Frontal cortex (tissue), 4 donors: ENCODE measurements around the gene AP3B2. TPM values are rescaled to one million over a fixed set of nuclear protein-coding genes. Genes with fewer than 3 reads are reported as not detected.

Experiments used
- DNase-seq, 2 donors: peaks; one replicate each; pipeline ENCODE4 v3.0.0; 2012; ENCODE audit warnings: low spot score in 2 of 2
- FAIRE-seq: peaks from 2 replicates; lab custom pipeline; 2012; peaks lifted over from hg19 to GRCh38; lab: Jason Lieb, UNC
- total RNA-seq: library from RNA; depleted of rRNA; stranded (reverse); fragments of >200 nt; gene quantifications from one replicate; pipeline ENCODE4 v1.2.3, GENCODE V29; 2014
- donor health status: control.
- donor health status: control.
- donor health status: control.

AP3B2 gene
- total RNA-seq, 1 donor from 2014 or later = 55.8 TPM

DNA sequence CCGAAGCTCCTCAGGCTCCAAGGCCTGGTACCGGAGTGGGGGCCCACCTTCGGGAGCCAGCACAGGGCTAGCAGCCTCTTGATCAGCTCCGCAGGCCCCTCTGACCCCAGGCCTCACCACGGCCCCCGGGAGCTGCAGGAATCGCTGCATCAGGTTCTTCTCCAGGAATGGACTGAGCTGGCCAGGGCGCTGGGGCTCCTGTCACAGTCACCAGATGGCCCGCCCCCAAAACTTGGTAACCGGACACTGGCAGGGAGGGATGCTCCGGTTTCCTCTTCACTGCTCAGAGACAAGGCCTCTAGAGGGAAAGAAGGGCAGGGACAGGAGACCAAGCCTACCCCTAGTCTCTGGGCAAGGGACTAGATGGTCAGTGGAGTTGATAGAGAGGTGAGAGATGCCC, 9.9 kb downstream of the AP3B2 start:
- DNase-seq = no peak
- no peak for FAIRE-seq

DNA sequence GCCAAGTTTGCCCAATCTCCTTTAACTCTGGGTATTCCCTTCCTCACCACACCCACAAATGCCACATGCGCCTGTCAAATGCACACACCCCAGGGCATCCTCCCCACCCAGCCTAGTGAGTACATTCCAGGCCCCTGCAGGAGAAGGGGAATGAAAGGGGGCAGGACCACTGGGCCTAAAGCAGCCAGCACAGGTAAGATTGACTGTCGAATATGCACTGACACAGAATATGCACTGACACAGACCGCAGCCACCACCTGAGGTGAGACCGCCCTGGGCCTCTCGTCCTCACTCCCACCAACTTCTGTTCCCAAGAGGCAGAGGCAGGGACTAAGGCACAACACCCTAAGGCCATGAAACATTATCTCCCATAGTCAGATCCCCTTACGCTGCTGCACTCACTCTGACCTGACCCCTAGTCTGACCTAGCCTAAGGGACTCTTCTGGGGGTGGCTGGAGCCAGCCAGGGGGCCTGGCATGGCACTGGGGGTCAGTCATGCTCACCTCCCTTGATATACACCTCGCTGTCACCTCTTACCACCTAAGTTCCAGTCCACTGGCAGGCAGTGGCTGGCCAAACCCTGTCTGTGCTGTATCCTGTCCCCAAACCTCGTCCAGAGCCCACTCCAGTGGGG, 10.8 kb downstream of the AP3B2 start:
- DNase-seq (no peak), FAIRE-seq (no peak)

DNA sequence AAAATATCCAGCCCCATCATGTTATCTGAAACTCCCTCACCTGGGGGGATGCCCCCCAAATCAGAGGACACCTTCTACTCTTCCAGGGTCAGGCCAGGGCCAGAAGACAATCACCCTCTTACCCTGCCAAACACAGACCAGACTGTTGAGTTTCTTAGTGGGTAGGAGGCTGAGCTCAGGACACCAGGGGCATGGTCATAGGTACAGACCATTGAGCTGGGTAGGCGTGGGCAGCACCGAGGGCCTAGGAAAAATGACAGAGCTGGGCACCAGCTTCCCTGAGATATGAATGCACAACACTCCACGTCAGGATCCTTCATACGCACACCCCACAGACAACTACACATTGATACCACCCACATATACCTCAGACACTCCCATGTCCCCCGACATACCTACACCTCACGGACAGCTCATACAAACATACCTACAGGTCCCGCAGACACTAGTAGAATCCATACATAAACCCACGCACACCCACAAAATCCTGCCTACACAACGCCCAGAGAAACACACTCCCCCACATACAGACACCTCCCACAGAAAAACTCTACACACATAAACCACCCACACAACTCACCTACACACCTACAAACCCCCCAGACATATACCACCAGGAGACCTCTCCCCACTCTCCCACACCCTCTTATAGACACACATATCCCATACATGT, 11.8 kb downstream of the AP3B2 start:
- FAIRE-seq = no peak
- peak in 1 of 2 donors; percentile 34 for DNase-seq

DNA sequence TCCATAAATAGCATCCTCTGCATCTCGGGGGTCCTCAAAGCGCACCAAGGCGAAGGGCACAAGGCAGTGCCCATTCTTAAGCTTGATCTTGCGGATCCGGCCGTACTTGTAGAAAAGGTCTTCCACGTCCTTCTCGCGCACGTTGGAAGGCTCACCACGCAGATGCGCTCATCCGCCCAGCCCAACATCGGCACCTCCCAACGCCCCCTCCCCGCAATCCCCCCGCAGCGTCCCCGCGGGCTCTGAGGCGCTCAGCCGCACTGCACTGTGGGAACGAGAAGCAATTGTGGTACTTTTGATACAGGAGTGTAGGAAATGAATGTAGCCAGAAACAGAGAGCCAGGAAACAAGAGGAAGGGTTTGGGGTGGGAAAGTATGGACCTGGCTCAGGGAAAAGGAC, 17.5 kb downstream of the AP3B2 start:
- no peak for DNase-seq
- FAIRE-seq = no peak

DNA sequence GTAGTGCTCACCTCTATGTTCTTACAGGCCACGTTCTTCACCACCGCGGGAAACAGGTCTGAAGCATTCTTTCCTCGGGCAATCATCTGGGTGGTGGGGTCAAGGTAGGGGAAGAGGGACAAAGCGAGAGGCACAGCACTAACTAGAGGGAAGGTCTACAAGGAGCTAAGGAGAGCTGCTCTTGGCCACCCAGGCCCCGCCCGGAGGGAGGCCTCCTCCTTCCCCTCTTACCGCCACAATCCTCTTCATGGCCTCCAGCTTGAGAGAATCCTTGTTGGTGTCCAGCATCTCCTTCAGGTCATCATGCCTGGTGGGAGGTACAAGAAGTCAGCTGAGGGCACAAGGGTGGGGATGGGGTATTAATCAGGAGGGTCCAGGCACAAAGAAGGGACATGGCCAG, 20.5 kb downstream of the AP3B2 start:
- no peak for DNase-seq
- FAIRE-seq = no peak

DNA sequence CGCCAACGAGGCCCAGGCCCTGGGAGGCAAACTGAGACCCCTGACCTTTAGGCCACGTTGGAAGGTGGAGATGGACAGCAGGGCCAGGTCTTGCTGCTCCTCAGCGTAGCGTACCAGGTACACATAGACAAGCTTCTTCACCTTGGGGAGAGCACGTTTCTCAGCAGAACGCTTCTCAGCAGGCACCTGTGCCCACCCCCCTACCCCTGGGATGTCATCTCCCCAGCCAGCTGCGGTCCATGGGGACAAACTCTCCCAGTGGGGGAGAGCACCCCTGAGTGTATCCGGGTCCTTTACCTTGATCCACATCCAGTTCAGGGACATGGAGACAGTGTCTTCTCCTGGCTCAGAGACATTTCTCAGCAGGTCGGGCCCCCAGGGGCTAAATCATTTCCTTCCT, 21.0 kb downstream of the AP3B2 start:
- no peak for FAIRE-seq

DNA sequence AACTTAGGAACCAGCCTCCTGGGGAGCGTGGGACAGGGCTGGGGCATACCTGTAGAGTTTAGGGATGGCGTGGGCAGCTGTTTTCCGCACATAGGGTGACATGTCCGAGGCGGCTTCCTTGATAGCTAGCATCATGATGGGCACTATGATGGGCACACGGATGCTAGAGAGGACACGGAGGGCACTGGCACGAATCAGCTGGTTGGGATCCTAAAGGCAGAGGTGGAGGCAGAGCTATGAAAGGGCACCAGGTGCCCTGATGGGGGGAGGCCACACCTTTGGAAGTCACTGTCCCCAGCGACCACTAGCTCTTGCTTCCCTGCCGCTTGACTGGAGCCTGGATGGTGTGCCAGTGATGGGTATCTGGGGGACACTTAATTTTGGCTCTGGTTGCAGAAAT, 28.3 kb downstream of the AP3B2 start:
- DNase-seq (no peak), FAIRE-seq (no peak)

More for the DNA sequence above, 21.0 kb downstream of the AP3B2 start:
- no peak for DNase-seq

DNA sequence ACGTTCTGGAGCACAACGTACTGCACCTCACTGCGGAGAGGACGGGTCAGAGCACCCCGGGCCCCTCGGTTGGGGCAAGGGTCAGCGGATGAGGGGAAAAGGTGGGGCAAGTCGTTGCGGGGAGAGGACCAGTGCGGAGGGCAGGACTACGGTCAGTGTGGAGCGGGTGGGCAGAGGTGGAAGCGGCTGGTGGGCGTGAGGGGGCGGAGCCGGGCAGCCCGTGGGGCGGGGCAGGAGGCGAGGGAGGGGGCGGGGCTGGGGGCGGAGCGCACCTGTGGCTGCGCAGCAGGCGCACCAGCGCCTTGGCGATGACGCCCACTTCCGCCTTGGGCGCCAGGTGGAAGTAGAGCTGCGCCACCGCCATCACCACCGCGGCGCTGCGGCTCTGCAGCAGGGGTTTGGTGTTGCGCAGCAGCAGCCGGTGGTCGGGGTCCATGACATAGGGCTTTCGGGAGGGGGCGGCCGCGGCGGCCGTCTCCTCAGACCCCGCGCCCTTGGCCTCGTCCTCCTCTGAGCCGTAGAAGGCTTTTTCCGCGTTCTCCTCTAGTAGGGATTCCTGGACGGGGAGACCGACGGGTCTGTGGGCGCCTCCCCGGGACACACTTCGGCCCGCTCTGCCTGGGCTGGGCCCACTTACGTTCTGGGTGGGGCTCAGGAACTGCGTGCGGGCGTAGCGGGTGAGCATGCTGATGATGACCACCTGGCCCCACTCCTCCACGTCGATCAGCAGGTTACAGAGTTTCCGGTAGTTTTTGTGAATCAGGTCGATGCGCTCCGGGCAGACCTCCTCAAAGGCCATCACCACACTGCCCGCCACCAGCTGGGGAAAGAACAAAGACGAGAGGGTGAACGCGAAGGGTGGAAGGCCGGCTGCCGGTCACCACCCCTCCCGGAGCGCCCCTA, 29.2 kb downstream of the AP3B2 start:
- DNase-seq = peak in 1 of 2 donors; percentile 47
- no peak for FAIRE-seq

DNA sequence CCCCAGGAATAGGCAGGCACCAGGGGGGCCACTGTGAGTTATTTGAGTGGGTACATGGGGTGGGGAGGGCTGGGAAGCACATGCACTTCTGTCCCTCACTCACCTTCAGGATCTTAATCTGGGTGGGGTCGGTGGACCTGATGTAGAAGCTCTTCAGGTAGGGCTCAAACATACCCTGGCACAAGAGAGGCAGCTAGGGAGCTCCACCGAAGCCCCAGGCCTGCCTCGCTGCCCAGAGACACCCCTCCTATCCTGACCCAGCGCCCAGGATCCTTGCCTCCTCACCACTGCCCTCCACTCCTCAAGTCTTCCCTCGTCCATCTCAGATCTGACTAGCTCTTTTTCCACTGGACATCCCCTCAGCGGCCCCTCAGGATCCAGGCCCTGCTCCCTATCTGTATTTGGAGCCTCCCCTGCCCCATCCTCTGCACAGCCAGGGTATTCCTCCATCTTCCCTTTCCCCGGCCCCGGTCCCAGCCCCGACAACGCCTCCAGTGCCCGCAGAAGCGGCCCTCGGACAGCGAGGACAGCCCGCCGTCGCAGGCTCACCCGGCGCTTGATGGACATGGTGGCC, 30.0 kb downstream of the AP3B2 start:
- DNase-seq (no peak), FAIRE-seq (no peak)

DNA sequence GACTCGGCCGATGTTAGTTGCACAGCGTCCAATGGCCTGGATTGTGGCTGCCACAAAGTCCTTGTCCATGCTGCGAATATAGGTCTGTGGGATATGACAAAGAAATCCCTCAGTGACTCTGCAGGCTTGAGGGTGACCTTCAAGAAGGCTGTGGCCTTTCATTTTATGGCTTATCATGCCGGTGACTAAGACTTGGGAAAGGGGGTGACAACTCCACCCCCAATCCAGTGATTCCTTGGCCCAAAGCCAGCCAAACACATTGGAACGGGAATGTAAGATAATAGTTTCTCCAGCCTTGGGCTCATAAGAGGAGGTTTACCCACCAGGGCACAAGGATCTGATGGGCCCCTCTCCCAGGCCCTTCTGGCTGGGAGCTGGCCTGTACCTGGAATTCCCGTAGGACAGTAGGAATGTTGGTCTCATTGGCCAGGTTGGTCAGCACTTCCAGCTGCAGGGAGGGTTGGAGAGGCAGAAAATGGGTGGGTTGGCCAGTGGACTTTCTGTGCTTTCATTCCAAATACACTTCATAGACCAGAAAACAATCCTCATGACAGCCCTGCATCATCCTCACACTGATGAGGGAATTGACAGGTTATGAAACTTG, 31.9 kb downstream of the AP3B2 start:
- FAIRE-seq (no peak), DNase-seq (no peak)

DNA sequence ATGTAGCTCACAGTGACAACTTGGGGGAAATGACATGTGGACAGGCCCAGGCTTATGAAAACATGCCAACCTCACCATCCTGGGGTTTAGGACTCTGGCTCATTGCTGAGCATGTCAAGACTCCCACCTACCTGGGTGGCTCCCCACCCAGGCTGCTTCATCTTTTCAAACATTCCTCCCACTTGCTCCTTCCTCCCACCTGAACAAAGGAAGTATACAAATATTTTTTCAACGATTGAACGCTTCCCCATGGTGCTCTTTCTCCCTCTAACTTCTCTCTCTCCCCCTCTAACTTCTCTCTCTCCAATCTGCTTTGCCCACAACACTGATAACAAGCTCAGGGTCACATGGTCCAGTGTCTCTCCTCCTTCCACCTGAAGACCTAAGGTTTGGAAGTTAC, 34.8 kb downstream of the AP3B2 start:
- DNase-seq (no peak), FAIRE-seq (no peak)

DNA sequence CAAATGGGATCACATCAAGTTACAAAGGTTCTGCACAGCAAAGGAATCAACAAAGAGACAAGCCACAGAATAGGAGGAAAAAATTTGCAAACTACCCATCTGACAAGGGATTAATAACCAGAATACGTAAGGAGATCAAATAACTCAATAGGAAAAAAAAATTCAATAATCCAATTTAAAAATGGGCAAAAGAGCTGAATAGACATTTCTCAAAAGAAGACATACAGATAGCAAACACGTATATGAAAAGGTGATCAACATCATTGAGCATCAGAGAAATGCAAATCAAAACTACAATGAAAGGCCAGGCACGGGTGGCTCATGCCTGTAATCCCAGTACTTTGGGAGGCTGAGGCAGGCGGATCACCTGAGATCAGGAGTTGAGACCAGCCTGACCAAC, 39.0 kb downstream of the AP3B2 start:
- FAIRE-seq = no peak
- no peak for DNase-seq

DNA sequence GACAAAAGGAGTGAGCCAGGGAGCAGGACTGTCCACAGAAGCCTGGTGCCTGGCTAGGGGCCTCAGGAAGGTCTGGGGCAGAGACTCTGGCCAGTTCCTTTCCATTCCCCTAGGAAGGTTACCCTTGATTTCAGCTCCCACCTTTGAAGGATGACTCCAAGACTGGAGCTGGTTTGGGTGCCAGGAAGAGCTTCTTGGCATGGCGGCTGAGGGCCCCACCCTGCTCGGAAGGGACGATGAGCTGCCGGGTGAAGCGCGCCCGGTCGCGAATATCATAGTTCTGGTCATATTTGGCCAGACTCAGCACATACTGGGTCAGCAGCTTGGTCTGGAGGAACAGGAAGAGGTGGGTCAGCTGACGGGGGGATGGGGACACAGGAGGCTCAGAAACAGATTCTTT, 43.1 kb downstream of the AP3B2 start:
- DNase-seq (no peak), FAIRE-seq (no peak)

DNA sequence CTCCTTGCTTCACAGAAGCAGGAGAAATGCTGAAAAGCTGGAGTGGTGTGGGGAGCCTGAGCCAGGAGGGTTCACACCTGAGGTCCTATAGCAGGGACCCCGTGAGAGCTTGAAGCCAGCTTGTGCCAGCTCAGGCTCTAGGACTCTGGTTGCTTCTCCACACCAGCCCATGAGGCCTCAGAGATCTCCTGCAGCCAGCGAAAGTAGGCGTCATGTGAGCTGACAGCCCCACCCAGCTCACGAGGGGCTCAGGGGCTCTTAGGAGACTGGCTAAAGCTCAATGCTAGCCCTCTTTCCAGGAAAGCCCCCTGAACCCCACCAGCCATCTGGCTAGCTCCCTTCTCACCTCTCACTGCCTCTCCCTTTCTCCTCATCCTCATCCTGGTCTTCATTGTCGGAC, 45.7 kb downstream of the AP3B2 start:
- FAIRE-seq = no peak
- DNase-seq = no peak

DNA sequence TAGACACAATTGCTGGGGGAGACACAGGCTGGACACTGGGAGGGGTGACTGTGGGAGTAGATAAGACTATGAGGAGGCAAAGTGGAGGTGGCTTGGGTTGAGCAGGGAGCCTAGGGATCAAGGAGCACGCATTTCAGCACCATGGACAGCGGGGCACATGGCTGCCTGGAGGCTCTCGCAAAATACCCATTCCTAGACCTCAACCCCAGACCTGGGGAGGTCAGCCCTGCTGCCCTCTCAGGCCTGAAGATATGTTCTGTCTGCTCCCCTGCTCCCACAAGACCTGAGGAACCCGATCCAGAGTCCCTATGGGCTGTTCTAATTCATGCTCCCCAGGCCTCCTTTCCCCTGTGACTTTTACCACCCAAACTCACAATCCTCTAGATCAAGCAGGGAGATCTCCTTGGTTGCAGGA, 46.5 kb downstream of the AP3B2 start:
- DNase-seq (no peak), FAIRE-seq (no peak)

DNA sequence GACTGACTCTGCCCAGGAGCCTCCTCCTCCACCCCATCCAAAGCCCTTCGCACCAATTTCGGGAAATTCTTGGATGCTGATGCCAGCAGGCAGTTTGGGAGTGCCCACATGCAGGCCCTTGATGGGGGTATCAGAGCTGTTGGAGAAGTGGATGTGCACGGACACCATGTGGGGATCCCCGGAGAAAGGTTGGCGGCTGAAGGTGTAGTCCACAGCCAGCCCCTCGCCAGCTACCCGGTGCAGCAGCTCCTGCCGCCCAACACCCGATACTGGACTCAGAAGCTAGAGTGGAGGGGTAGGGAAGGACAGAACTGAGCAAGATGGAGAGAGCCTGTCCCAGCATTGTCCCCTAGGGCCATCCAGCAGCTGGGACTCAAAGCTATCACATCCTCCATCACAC, 47.0 kb downstream of the AP3B2 start:
- no peak for DNase-seq

DNA sequence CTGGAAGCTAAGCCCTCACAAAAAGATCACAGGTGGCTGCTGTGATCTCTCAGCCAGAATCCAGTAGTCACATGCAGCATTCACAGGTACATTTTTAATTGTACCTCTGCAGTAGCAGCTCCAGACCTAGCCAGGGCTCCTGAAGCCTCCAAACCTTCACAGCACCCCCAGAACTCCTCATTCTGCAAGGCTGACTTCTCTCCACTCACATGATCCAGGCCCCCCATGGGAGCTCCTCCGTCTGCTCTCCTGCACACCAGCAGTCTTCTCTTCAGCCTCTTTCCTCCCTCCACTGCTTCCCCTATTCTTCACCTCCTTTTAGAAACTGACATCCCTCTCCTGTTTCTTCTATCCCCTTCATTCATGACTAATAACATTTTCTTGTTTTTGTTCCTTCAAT, 49.3 kb downstream of the AP3B2 start:
- FAIRE-seq = no peak

More for the DNA sequence above, 47.0 kb downstream of the AP3B2 start:
- no peak for FAIRE-seq

DNA sequence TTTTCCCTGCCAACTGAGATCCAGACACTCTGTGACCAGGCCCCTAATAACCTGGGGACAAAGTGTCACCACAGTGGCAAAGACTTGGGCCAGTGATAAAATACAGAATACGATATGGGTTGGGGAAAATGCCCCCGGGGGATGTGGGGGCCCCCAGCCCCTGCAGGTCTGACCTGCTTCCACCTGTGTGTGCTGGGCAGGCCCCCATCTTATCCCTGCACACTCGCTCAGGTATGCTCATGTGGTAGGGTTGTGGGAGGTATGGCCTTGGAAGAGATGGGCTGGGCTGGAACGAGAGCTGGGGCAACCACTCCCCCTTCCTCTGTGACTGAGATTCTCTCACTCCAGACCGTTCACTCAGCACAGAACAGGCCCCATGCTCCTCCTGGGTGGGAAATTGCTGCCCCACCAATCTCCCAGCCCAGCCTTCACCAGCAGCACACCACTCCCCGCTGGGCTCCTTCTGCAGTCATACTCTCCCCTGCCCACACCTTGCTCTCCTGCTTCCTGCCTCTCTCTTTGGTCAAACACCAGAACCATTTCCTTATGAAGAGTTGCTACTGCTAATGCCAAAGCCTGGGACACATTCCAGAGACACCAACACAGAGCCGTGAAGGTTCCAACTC, 52.9 kb downstream of the AP3B2 start:
- DNase-seq = no peak
- FAIRE-seq = no peak

More for the DNA sequence above, 49.3 kb downstream of the AP3B2 start:
- no peak for DNase-seq

DNA sequence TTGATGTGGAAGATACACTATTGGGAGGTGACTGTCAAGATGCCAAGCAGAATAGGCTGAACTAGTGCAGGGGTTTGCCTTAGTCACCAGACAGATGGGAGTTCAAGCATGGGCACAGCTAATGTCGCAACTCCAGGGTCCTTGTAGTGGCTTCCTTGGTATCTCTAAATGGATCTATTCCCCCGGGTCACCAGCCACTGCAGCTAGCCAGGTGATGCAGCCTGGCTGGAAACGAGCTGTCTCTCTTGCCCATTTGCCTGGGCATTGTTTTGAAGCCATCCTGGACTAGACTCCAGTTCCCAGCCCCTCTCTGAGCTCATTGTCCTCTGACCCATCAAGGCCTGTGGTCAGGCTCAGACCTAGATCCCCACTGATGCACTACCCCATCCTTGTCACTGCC, 54.1 kb downstream of the AP3B2 start:
- DNase-seq (no peak), FAIRE-seq (no peak)
